PC-9 (cell line): ENCODE measurements around the gene CACNA1A. TPM values are rescaled to one million over a fixed set of nuclear protein-coding genes. Genes with fewer than 3 reads are reported as not detected.
"Not testable (repeated sequence)": the region's sequence is repeated elsewhere in the genome, so short reads cannot be mapped to it uniquely, and the experiment has no call there.

Source experiments
- BruUV-seq: library from RNA; stranded (reverse); fragments of 400-500 nt; replicated peaks from 2 replicates; lab custom pipeline; 2021; lab: Mats Ljungman, UMichigan
- CTCF ChIA-PET: fragments of 300-600 bp; sonication (Branson Sonifier 250); formaldehyde crosslinking; loops from one replicate; lab custom pipeline; 2022; ENCODE audit warnings: antibody characterized with exemption; lab: Charles Lee
- POLR2A ChIA-PET: fragments of 300-600 bp; sonication (Branson Sonifier 250); formaldehyde crosslinking; loops from one replicate; lab custom pipeline; 2022; ENCODE audit warnings: antibody characterized with exemption; ENCODE audit not compliant: unreplicated experiment; lab: Charles Lee
- DNase-seq, 2 experiments: peaks; one replicate each; pipeline versions ENCODE4 v3.0.0 to v3.0.0-alpha.2; 2015 to 2022; ENCODE audit warnings: mixed read lengths in 1 of 2
- H2AFZ ChIP-seq: fragments of 200-600 bp; sonication (generic); 2 replicates; pipeline ENCODE4 v1.8.1; 2017; ENCODE audit warnings: antibody characterized with exemption
- H3F3A ChIP-seq: fragments of 200-600 bp; sonication (generic); 2 replicates; pipeline ENCODE4 v1.8.1; 2017; ENCODE audit warnings: antibody characterized with exemption, mild to moderate bottlenecking, low read depth; ENCODE audit not compliant: insufficient read depth
- H3K27ac ChIP-seq: fragments of 200-600 bp; sonication (generic); 2 replicates; pipeline ENCODE4 v1.6.1; 2016; ENCODE audit warnings: mixed run types
- H3K27me3 ChIP-seq: fragments of 200-600 bp; sonication (generic); 2 replicates; pipeline ENCODE4 v1.6.1; 2016; ENCODE audit warnings: low read depth, mixed run types; ENCODE audit not compliant: insufficient read depth
- H3K36me3 ChIP-seq: fragments of 200-600 bp; sonication (generic); 2 replicates; pipeline ENCODE4 v1.6.1; 2016; ENCODE audit warnings: low read depth, mixed run types
- H3K4me1 ChIP-seq: fragments of 200-600 bp; sonication (generic); replicated peaks from 2 replicates; pipeline ENCODE4 v1.6.1; 2016; ENCODE audit warnings: mixed run types; ENCODE audit not compliant: insufficient read depth
- H3K4me2 ChIP-seq: fragments of 200-600 bp; sonication (generic); 2 replicates; pipeline ENCODE4 v1.6.1; 2017; ENCODE audit warnings: mixed run types
- H3K4me3 ChIP-seq: fragments of 200-600 bp; sonication (generic); 2 replicates; pipeline ENCODE4 v1.6.1; 2016; ENCODE audit warnings: mixed run types
- H3K79me2 ChIP-seq: fragments of 200-600 bp; sonication (generic); 2 replicates; pipeline ENCODE4 v1.6.1; 2017; ENCODE audit warnings: low read depth, mixed run types
- H3K9me2 ChIP-seq: fragments of 200-600 bp; sonication (generic); 2 replicates; pipeline ENCODE4 v1.8.1; 2017; ENCODE audit warnings: mild to moderate bottlenecking; ENCODE audit not compliant: insufficient read depth
- H3K9me3 ChIP-seq: fragments of 200-600 bp; sonication (generic); 2 replicates; pipeline ENCODE4 v1.8.1; 2016; ENCODE audit warnings: low read depth; ENCODE audit not compliant: insufficient read depth
- H4K20me1 ChIP-seq: fragments of 200-600 bp; sonication (generic); 2 replicates; pipeline ENCODE4 v1.8.1; 2017; ENCODE audit not compliant: insufficient read depth
- CTCF ChIP-seq: fragments of 200-600 bp; sonication (generic); conservative IDR thresholded peaks from 2 replicates; pipeline ENCODE4 v1.6.1; 2017; ENCODE audit warnings: mixed run types, antibody characterized with exemption, mild to moderate bottlenecking, moderate library complexity
- EZH2 ChIP-seq: fragments of 200-600 bp; sonication (generic); IDR thresholded peaks from 2 replicates; pipeline ENCODE4 v1.8.0; 2017; ENCODE audit warnings: antibody characterized with exemption, low read depth
- intact Hi-C: fragments of 100-400 bp; cut with micrococcal nuclease; formaldehyde crosslinking; loops from one replicate; pipeline ENCODE4 v1.10.0; 2022; ENCODE audit not compliant: unreplicated experiment
- total RNA-seq: library from RNA; stranded (reverse); gene quantifications from 2 replicates; pipeline ENCODE4 v1.2.3, GENCODE V29; 2021

The CACNA1A gene
- total RNA-seq, 1 experiment from 2014 or later, result 0.35 TPM

GRCh38 chr19:13207846-13208671, 298.2 kb downstream of the CACNA1A start:
- Histone ChIP-seq H3K27me3 (no peaks in the 10 kb centered on the region), H3K4me3 (peak overlapping the region; percentile 66), H3K36me3 (no peaks in the 10 kb centered on the region), H3K4me1 (no peaks in the 10 kb centered on the region; the same call in 1 of the 2 replicates), H3K9me2 (no peaks in the 10 kb centered on the region), H3K27ac (peak overlapping the region; percentile 70), H2AFZ (no peak overlapping the region; the same call in 1 of the 2 replicates), H3K4me2 (peak overlapping the region; percentile 91), H3F3A (peaks cover 10% of the 10 kb centered on the region; the same call in 1 of the 2 replicates), H3K79me2 (no peaks in the 10 kb centered on the region), H3K9me3 (no peaks in the 10 kb centered on the region), H4K20me1 (no peaks in the 10 kb centered on the region)
- POLR2A ChIA-PET, result interaction anchor here (0.5 kb wide), 1 partner anchor 78 kb away, joined by 3 read pairs; no protein-coding TSS in a partner anchor
- intact Hi-C loops, result no loop called here
- CTCF ChIA-PET, result interaction anchor here (0.6 kb wide), 1 partner anchor 77 kb away, joined by 5 read pairs; no protein-coding TSS in a partner anchor
- TF ChIP-seq EZH2, result no peak
- no peak for TF ChIP-seq CTCF
- BruUV-seq, result no TSS peak
- no peak for DNase-seq

GRCh38 chr19:13207237-13207845, 298.9 kb downstream of the CACNA1A start:
- Histone ChIP-seq H3K27me3 (no peaks in the 10 kb centered on the region), H3K9me3 (no peaks in the 10 kb centered on the region), H4K20me1 (no peaks in the 10 kb centered on the region), H3K79me2 (no peaks in the 10 kb centered on the region), H3F3A (peaks cover 10% of the 10 kb centered on the region; the same call in 1 of the 2 replicates), H3K4me2 (peak overlapping the region; percentile 91), H3K4me1 (no peaks in the 10 kb centered on the region; the same call in 1 of the 2 replicates), H2AFZ (peak overlapping the region; percentile 82), H3K27ac (peak overlapping the region; percentile 70), H3K9me2 (no peaks in the 10 kb centered on the region), H3K36me3 (no peaks in the 10 kb centered on the region), H3K4me3 (peak overlapping the region; percentile 66)
- intact Hi-C loops, result no loop called here
- TF ChIP-seq EZH2 (no peak), CTCF (no peak)
- no TSS peak for BruUV-seq
- ChIA-PET CTCF (interaction anchor here (0.6 kb wide), 1 partner anchor 76 kb away, joined by 5 read pairs; no protein-coding TSS in a partner anchor), POLR2A (interaction anchor here (0.5 kb wide), 1 partner anchor 77 kb away, joined by 3 read pairs; no protein-coding TSS in a partner anchor)
- peak in 1 of 2 experiments; percentile 15 for DNase-seq

GRCh38 chr19:13206587-13206986, 299.7 kb downstream of the CACNA1A start:
- BruUV-seq, result TSS peak; percentile 47
- Histone ChIP-seq H3K4me2 (peak overlapping the region; percentile 91), H3K36me3 (no peaks in the 10 kb centered on the region), H3K4me1 (no peaks in the 10 kb centered on the region; the same call in 1 of the 2 replicates), H3F3A (peaks cover 10% of the 10 kb centered on the region; the same call in 1 of the 2 replicates), H4K20me1 (no peaks in the 10 kb centered on the region), H3K79me2 (no peaks in the 10 kb centered on the region), H3K27me3 (no peaks in the 10 kb centered on the region), H3K9me2 (no peaks in the 10 kb centered on the region), H3K27ac (peak overlapping the region; percentile 70), H3K4me3 (peak overlapping the region; percentile 66; the same call in 1 of the 2 replicates), H3K9me3 (no peaks in the 10 kb centered on the region), H2AFZ (peak overlapping the region; percentile 82)
- intact Hi-C loops, result no loop called here
- ChIA-PET CTCF (no interaction called here), POLR2A (no interaction called here)
- DNase-seq, result no peak
- no peak for TF ChIP-seq EZH2
- TF ChIP-seq CTCF, result no peak

- intact Hi-C loops, result not testable (repeated sequence)
Observed at GRCh38 chr19:13202112-13202511, 304.2 kb downstream of the CACNA1A start.

More at GRCh38 chr19:13202112-13202511, 304.2 kb downstream of the CACNA1A start:
- not testable (repeated sequence) for H3K36me3 ChIP-seq, BruUV-seq, H3K4me3 ChIP-seq, H3K4me2 ChIP-seq, H2AFZ ChIP-seq, DNase-seq, H3K4me1 ChIP-seq, H3F3A ChIP-seq, H3K79me2 ChIP-seq, H3K9me2 ChIP-seq, H3K27me3 ChIP-seq, H4K20me1 ChIP-seq, H3K27ac ChIP-seq, H3K9me3 ChIP-seq
- CTCF ChIA-PET, result interaction anchor here (0.6 kb wide), 2 partner anchors 15 to 65 kb away, joined by 3 read pairs; no protein-coding TSS in a partner anchor
- POLR2A ChIA-PET, result interaction anchor here (0.6 kb wide), 1 partner anchor 13 kb away, joined by 23 read pairs; no protein-coding TSS in a partner anchor
